ENCODE results near the gene CLK1.

DNA sequence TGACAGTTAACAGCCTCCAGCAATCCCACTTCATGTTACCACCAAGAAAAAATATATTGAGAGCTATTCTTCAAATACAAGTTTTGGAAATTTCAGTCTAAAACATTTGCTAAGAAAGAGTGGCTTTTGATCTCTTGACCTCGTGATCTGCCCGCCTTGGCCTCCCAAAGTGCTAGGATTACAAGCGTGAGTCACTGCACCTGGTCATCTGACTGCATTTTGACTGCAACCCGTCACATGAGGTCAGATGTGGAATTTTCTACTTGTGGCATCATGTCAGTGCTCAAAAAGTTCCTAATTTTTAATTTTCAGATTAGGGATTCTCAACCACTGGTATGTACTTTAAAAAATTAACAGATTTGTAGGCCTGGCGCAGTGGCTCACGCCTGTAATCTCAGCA, 9.1 kb upstream of the CLK1 start:
- TF ChIP-seq, protein P1, sequence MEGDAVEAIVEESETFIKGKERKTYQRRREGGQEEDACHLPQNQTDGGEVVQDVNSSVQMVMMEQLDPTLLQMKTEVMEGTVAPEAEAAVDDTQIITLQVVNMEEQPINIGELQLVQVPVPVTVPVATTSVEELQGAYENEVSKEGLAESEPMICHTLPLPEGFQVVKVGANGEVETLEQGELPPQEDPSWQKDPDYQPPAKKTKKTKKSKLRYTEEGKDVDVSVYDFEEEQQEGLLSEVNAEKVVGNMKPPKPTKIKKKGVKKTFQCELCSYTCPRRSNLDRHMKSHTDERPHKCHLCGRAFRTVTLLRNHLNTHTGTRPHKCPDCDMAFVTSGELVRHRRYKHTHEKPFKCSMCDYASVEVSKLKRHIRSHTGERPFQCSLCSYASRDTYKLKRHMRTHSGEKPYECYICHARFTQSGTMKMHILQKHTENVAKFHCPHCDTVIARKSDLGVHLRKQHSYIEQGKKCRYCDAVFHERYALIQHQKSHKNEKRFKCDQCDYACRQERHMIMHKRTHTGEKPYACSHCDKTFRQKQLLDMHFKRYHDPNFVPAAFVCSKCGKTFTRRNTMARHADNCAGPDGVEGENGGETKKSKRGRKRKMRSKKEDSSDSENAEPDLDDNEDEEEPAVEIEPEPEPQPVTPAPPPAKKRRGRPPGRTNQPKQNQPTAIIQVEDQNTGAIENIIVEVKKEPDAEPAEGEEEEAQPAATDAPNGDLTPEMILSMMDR (IDR thresholded peaks at IDR 0.05) = no peak
- TF ChIP-seq POLR2A (IDR thresholded peaks at IDR 0.05) = no peak

Data from testis (tissue), 2 donors.